Myocyte (in vitro differentiated cells): ENCODE data around the gene KLHL26. TPM values are rescaled to one million over a fixed set of nuclear protein-coding genes. Genes with fewer than 3 reads are reported as not detected.

Source experiments
- DNase-seq: peaks from one replicate; pipeline ENCODE4 v3.0.0-alpha.2; 2012; ENCODE audit warnings: low read depth
- total RNA-seq: library from RNA; depleted of rRNA; stranded (reverse); fragments of >200 nt; gene quantifications from 2 replicates; pipeline ENCODE4 v1.2.3, GENCODE V29; 2014

Gene KLHL26
- total RNA-seq, 1 donor from 2014 or later: 3.5 TPM

- no peak for DNase-seq
These were observed 76.2 kb downstream of the KLHL26 start for GRCh38 chr19:18712981-18713380.

- DNase-seq: no peak
These were observed 76.8 kb downstream of the KLHL26 start for GRCh38 chr19:18713550-18714117.

GRCh38 chr19:18715416-18715815 is 78.6 kb downstream of the KLHL26 start:
- no peak for DNase-seq

- no peak for DNase-seq
These were observed 80.0 kb downstream of the KLHL26 start for GRCh38 chr19:18716857-18717256.

GRCh38 chr19:18717601-18718000 is 80.8 kb downstream of the KLHL26 start:
- DNase-seq: no peak

- no peak for DNase-seq
These were observed 81.2 kb downstream of the KLHL26 start for GRCh38 chr19:18718015-18718526.

- DNase-seq: no peak
These were observed 82.1 kb downstream of the KLHL26 start for GRCh38 chr19:18718846-18719458.

GRCh38 chr19:18719541-18719940 is 82.7 kb downstream of the KLHL26 start:
- DNase-seq: no peak

Other genes starting within 250 kb of the KLHL26 start
- gene LRRC25, start 239.4 kb upstream of the KLHL26 start, total RNA-seq: not detected in 2 replicates
- gene SSBP4, start 217.6 kb upstream of the KLHL26 start, total RNA-seq: 124 and 134 TPM in 2 replicates
- gene ISYNA1, start 198.9 kb upstream of the KLHL26 start, total RNA-seq: 5.0 and 11.7 TPM in 2 replicates
- 8.1 and 10.0 TPM in 2 replicates for gene ELL, start 115.0 kb upstream of the KLHL26 start, total RNA-seq
- 295 and 304 TPM in 2 replicates for gene FKBP8, start 93.5 kb upstream of the KLHL26 start, total RNA-seq
- 75.0 and 82.4 TPM in 2 replicates for gene KXD1, start 79.2 kb upstream of the KLHL26 start, total RNA-seq
- gene UBA52, start 65.2 kb upstream of the KLHL26 start, total RNA-seq: 567 and 699 TPM in 2 replicates
- 64.0 and 76.1 TPM in 2 replicates for gene REX1BD, start 48.2 kb upstream of the KLHL26 start, total RNA-seq
- 0.11 TPM in 1 of 2 replicates, not detected in the other for gene CRLF1, start 30.2 kb upstream of the KLHL26 start, total RNA-seq
- 0.64 TPM in 1 of 2 replicates, not detected in the other for gene TMEM59L, start 24.2 kb upstream of the KLHL26 start, total RNA-seq
- gene CRTC1, start 46.7 kb downstream of the KLHL26 start, total RNA-seq: 2.8 and 3.3 TPM in 2 replicates
- not detected in 2 replicates for gene COMP, start 154.3 kb downstream of the KLHL26 start, total RNA-seq
- gene UPF1, start 194.9 kb downstream of the KLHL26 start, total RNA-seq: 47.4 and 63.5 TPM in 2 replicates